Measurements from ENCODE around the gene CSRP2.

The CSRP2 gene

DNA sequence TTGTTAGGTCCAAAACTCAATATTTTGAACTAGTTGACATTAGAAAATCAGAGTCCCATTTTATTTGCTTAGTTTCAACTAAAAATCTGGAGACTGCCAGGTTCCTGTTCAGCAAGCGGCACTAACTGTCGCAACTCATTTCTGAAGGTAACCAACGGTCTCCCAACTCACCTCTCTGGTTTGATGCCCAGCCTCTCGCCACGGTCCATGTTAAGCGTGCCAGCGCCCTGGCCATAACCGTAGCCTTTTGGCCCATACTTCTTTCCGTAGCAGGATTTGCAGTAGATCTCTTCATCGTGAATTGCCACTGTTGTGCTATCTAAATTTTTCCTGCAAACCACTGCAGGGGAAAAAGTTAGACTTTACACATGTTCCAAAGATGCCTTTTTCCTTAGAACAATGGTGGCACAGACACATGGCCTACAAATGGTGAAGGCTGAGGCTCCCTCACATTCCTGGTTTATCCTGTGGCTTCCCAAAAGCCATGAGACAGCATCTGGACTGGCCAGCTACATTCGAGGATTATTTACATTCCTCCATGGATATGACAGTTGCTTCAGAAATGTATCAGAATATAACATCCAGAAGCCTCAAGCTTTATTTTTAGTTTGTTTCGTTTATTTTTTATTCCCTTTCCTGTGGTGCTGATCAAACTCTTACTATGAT, 15.7 kb downstream of the CSRP2 start:
- DNase-seq (ENCODE audit: low read depth in 2 of 2): no peak

DNA sequence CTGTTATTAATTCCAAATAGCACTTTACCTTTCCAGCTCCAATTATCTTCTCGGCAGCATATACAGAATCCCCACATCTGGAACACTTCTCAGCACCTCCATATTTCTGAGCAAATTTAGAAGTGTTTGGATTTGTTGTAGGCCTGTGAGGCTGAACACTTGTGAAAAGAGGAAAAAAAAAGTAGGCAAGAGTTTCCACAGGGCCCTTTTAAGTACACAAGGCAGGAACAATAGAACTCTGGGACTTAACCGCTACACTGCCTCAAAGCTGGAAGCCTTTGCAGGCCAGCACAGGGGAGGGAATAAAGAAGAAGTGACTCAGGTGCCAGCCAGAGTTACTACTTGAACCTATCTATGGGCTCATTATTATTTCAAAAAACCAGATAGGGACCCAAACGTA, 18.6 kb downstream of the CSRP2 start:
- no peak for DNase-seq (ENCODE audit: low read depth in 2 of 2)

DNA sequence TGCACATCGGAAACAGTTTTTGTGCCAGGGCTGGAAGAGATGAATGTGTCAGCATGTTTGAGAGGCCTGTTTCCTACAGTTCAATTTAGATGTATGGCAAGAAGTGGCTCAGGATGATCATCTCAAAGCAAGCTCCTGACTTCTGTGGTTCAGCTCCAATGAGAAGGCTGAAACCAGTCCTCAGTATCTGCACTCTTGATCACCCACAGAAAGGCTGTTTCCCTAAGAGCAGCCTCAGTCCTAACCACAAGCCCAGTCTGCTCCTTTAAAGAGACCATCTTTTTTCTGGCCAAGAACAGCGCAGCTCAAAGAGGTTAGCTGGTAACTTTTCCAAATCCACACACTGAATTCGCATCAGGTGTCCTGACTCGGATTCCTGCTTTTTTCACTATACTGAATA, 19.2 kb downstream of the CSRP2 start:
- DNase-seq (ENCODE audit: low read depth in 2 of 2): no peak

DNA sequence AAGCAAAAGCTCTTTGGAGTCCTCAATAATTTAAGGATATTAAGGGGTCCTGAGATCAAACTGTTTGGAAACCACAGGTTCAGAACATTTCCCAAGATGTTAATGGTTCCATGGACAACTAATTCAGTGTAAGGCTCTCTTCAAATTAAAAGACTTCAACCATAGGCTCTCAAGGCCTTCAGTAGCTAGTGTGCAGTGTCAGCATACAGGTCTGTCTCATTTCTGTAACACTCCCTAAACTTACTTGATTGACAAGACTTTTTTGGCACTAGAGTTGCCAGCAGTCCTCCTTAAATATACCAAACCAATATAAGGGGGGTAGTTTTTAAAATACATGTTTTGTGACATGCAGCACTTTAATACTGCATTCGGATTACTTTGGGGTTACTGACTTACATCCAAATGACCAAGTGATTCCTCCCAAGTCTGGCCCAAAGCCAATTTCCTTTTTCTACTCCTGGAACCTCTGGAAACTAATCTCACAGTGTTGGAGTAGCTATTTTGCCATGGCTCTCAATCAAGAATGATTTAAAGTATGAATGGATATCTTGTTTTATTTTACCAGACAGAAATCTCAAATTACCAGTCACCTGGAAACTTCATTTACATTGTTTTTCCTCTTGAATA, 22.7 kb downstream of the CSRP2 start:
- DNase-seq (ENCODE audit: low read depth in 2 of 2): no peak

DNA sequence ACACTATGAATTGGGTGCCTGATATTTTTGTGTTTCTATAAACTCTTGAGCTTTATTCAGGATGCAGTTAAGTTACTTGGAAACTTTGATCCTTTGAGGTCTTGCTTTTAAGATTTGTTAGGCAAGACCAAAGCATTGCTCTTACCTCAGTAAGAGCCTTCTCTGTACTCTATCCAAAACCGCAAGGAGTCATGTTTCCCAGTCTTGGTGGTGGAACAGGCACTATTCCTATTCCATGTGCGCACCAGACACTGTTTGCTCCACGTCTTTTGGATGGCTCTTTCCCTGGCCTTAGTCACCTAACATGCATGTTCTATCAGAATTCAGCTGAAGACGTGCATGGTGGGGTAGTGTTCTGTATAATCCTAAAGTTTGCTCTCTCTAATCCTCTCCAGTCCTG, 23.5 kb downstream of the CSRP2 start:
- no peak for DNase-seq (ENCODE audit: low read depth in 2 of 2)

DNA sequence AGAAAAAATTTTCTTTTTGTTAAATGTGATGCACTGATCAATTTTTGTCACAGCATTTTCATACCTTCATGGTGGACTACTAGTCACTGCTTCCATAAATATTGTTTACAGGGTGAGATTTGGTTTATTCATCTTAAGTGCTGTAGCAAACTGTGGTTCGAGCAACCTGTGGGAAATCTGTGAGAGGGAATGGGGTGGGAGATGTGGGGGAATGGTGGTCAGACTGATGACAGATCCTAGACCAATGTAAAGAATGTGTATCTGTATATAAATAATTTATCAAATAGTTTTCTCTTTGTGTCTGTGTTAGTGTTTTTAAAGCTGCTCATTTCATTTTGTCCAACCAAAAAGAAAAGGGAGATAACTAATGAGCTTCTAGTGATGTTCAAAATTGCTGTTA, 26.7 kb downstream of the CSRP2 start:
- DNase-seq (ENCODE audit: low read depth in 2 of 2): no peak

DNA sequence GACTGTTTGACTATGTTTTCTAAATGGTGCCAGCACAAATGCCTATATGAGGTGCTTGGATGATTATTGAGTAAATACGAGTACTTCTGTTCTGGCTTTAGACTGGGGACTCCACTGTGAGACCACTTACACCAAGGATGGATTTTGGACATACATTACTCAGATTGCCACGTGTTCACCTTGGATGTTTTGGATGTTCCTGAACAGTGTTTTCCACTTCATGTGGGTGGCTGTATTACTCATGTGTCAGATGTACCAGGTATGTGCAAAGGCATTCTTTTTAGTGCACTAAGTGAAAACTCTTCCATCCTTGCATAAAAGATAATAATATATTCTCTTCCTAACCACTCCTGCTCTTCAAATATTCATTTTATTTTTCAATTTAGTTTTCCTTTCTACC, 30.7 kb downstream of the CSRP2 start:
- no peak for DNase-seq (ENCODE audit: low read depth in 2 of 2)

DNA sequence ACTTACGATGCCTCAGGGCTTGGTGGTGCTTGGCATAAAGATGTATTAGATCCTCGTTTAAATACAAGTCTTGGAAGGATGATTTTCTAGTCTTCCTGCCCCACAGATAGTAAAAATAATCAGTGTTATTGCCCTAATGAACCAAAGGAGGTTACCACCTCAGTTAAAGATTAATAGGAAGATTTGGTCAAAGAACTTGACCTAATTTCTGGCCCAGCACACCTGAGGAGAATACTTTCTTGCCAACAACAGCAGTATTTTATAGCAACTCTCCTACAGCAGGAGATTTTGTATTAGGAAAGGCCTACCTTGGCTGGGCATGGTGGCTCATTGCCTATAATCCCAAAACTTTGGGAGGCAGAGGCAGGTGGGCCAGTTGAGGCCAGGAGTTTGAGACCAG, 31.6 kb downstream of the CSRP2 start:
- no peak for DNase-seq (ENCODE audit: low read depth in 2 of 2)

DNA sequence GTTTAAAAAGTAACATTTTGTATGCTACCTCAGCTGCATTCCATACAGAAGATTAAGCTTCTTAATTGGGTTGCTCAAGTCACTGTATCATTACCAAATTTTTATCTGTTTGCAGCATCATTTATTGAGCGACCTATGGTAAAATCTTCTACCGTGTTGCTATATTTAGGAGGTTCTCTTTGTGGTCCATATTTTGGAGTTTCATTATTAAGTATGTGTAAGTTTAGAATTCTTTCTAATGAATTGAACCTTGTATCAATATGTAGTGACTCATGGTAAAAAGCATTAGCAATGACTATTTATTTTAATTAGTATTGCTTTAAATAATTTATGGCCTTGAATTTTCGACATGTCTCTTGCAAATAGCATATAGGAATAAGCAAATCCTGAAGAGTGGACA, 42.2 kb downstream of the CSRP2 start:
- no peak for DNase-seq (ENCODE audit: low read depth in 2 of 2)

DNA sequence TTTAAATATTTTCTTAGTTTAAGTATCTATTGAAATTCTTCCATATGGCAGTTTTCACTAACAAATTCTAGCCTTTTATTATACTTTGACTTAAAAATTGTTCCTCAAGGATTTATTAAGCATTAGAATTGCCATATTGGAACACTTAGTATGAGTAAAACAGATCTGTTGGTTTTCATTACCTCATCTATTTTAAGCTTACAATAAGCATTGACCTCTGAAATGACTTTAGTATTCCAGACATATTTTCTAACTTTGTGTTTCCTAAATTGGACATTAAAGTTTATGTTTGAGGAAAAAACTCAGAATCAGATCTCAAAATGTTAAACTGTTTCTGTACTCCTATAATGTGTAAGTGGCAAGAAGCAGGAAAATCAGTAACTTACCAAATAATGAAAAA, 48.4 kb downstream of the CSRP2 start:
- no peak for DNase-seq (ENCODE audit: low read depth in 2 of 2)

DNA sequence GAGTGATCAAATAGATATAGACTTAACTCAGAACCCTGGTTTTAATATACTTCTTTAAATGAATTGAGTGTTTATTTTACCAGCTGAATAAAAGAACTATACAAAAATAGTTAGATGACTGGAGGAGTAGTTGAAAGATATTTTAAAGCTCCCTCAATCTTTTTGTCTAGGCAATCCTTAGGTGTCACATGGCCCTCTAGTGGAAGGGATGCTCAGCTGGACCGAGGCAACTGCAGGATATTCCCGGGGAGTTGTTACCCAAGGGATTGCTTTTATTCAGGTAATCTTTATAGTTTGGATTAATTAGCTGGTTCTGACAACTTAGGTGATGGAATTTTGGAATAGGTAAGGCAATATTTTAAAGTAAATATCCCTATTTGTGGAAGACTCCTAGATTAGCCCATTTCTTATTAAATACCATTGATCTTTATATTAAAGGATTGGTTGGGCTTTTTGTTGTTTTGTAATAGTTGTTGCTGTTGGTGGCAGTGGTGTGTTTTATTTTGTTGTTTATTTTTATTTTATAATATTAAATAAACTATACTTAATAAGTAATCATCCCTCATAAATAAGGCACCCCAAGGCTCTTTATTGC, 57.8 kb downstream of the CSRP2 start:
- no peak for DNase-seq (ENCODE audit: low read depth in 2 of 2)

DNA sequence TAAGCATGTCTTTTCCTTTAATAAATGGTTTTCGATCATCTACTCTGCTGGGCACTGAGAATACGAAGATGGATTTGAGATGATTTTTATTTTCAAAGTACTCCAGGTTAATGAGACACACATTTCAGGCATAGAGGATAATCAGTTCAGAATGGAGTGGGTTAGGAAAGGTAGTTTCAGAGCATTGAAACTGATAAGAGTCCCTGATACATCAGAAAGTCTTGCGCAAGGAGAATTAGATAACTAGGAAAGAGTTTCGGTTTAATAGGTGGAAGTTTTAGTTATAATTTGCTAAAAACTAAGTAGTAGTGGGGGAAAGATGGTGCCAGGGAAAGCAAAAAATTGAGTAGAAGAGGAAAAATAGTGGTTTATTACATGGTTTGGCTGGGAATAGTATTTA, 64.8 kb downstream of the CSRP2 start:
- DNase-seq (ENCODE audit: low read depth in 2 of 2): no peak

DNA sequence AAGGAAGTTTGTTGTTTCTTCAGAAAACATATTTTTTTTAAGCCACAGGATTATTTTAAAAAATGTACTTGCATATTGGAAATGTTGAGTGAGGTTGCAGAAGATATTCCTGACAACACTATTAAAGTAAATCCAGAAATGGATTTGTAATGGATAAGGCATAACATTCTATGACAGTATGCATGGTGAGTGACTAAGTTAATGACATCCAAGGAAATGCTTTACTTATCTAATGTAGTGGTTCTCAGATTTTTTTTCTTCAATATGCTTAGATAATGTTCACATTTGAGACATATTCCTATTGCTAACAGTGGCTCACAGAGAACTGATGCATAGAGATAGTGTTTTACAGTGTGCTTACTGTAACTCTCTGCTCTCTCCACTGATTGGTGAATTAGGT, 65.6 kb downstream of the CSRP2 start:
- DNase-seq (ENCODE audit: low read depth in 2 of 2): no peak

DNA sequence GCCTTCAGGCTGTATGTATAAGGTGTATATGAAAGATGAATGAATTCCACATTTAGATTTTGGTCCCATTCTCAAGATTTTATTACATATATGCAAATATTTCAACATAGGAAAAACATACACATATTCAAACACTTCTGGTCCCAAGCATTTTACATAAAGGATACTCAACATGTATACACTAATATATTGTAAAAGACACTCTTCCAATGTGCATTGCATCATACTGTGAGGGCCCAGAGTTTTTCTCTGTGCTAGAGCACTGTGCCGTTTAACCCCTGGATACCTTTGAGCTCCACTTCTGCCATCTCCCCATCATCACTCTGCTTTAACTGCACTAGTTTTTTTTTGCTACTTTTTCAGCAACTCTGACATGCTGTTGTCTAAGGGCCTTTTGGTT, 66.8 kb downstream of the CSRP2 start:
- DNase-seq (ENCODE audit: low read depth in 2 of 2): no peak

DNA sequence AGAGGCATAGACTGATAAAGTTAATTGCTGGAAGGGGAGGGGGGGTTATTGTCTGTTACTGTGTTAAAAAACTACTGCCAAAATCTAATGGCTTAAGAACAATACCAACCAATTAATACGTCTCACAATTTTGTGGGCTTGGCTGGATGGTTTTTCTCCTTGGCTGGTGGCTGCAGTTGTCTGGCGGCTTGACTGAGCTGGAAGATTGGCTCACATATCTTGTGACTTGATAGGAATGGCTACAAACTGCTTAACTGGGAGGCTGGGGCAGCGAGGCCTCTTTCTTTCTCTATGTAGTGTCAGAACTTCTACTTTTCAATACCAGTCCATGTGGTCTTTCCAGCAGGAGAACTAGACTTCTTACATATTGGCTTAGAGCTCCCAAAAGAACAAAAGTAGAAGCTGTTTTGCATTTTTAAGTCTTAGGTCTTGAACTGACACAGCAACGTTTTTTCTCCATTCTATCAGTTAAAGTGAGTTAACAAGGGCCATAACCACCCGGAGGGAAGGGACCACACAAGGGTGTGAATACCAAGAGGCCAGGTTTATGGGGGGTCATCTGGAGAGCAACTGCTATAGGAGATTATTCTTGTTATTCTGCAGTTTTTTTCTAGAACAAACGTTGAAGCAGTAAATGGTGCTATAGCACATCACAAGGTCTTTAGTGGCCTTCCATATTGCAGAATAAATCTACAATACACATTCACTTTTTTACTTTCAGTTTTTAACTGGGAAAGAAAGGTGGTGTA, 68.0 kb downstream of the CSRP2 start:
- no peak for DNase-seq (ENCODE audit: low read depth in 2 of 2)

Data from stimulated activated CD8-positive, alpha-beta memory T cell treated with anti-CD3 and anti-CD28 coated beads, Interleukin-2, amount 100 ng/mL, for 48 hours (primary cell).